ENCODE data around the gene ASPDH. TPM values are rescaled to one million over a fixed set of nuclear protein-coding genes. Genes with fewer than 3 reads are reported as not detected.

The ASPDH gene
- total RNA-seq, 1 experiment from 2014 or later = not detected

DNA sequence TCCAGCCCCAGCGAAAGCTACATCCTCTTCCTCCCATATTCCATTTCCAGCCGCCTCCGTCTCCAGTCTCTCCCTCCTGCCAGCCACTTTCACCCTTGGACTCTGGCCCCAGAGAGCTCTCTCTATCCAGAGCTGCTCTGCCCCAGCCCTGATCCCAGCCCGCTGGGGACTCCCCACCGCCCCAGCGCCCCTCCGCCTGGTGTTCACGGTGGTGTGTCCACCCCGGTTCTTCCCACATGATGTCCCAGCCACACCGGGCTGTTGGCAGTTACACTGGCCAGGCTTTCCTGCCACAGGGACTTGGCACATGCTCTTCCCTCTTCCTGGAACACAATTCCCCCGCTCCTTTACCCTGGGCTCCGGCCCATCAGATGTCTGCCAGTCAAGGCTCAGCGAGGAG, 48.7 kb downstream of the ASPDH start:
- no peaks in the 10 kb centered on the region for H3K9me3 ChIP-seq (ENCODE audit: control insufficient read depth, low read depth, low read length)
- no peak overlapping the region for H3K4me2 ChIP-seq (ENCODE audit: insufficient read depth, insufficient read length, low read length)
- no peak overlapping the region for H2BK12ac ChIP-seq (ENCODE audit: insufficient read length, low read depth, low read length)
- H2BK20ac ChIP-seq (ENCODE audit: low read depth, low read length, poor library complexity, severe bottlenecking) = no peak overlapping the region
- H4K20me1 ChIP-seq (ENCODE audit: control insufficient read depth, insufficient read depth, insufficient read length) = no peaks in the 10 kb centered on the region
- peaks cover 9 to 12% of the 10 kb centered on the region in 2 experiments for H3K4me1 Mint-ChIP-seq
- no peaks in the 10 kb centered on the region; a peak in 1 of 7 replicates for H3K36me3 Mint-ChIP-seq (ENCODE audit: insufficient read depth in 1 of 3, low read depth in 3 of 3)
- H4K91ac ChIP-seq (ENCODE audit: insufficient read length, low read depth, low read length) = no peak overlapping the region
- H3K79me2 ChIP-seq (ENCODE audit: insufficient read depth, low read length) = no peaks in the 10 kb centered on the region
- H3K27ac Mint-ChIP-seq = no peak overlapping the region
- TF ChIP-seq, protein P1, sequence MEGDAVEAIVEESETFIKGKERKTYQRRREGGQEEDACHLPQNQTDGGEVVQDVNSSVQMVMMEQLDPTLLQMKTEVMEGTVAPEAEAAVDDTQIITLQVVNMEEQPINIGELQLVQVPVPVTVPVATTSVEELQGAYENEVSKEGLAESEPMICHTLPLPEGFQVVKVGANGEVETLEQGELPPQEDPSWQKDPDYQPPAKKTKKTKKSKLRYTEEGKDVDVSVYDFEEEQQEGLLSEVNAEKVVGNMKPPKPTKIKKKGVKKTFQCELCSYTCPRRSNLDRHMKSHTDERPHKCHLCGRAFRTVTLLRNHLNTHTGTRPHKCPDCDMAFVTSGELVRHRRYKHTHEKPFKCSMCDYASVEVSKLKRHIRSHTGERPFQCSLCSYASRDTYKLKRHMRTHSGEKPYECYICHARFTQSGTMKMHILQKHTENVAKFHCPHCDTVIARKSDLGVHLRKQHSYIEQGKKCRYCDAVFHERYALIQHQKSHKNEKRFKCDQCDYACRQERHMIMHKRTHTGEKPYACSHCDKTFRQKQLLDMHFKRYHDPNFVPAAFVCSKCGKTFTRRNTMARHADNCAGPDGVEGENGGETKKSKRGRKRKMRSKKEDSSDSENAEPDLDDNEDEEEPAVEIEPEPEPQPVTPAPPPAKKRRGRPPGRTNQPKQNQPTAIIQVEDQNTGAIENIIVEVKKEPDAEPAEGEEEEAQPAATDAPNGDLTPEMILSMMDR (conservative IDR thresholded peaks at IDR 0.05) = no peak
- H3K4me3 Mint-ChIP-seq = no peak overlapping the region
- no peak overlapping the region for H2BK5ac ChIP-seq (ENCODE audit: insufficient read length, low read length)
- H3K23ac ChIP-seq (ENCODE audit: insufficient read length, low read depth, low read length) = no peak overlapping the region
- H3K23me2 ChIP-seq (ENCODE audit: insufficient read length, low read depth, low read length, poor library complexity, severe bottlenecking) = no peaks in the 10 kb centered on the region
- no peak overlapping the region for H4K5ac ChIP-seq (ENCODE audit: insufficient read length, low read depth, low read length)
- H3K56ac ChIP-seq (ENCODE audit: insufficient read length, low read depth, low read length) = no peak overlapping the region
- H3K27me3 ChIP-seq (ENCODE audit: insufficient read depth, low read length) = no peaks in the 10 kb centered on the region
- H4K8ac ChIP-seq (replicated peaks; ENCODE audit: insufficient read length, low read depth, low read length) = no peak overlapping the region
- H3K79me1 ChIP-seq (ENCODE audit: insufficient read depth, low read depth, low read length, poor library complexity, severe bottlenecking) = no peaks in the 10 kb centered on the region
- no peak overlapping the region for H3K14ac ChIP-seq (ENCODE audit: insufficient read depth, low read length)
- no peak overlapping the region for H2BK120ac ChIP-seq (ENCODE audit: low read depth, low read length, poor library complexity, severe bottlenecking)
- H3K9me3 Mint-ChIP-seq = no peaks in the 10 kb centered on the region; a peak in 1 of 5 replicates
- no peak for DNase-seq
- H3T11ph ChIP-seq (ENCODE audit: low read length) = no peak overlapping the region
- H3K4me1 ChIP-seq (ENCODE audit: insufficient read depth, low read length) = no peaks in the 10 kb centered on the region
- H3K27me3 Mint-ChIP-seq (ENCODE audit: low read depth) = peaks cover 13% of the 10 kb centered on the region
- H2AK5ac ChIP-seq (ENCODE audit: insufficient read length, low read length) = no peak overlapping the region
- H3K18ac ChIP-seq (ENCODE audit: insufficient read length, low read depth, low read length) = no peak overlapping the region
- no peak overlapping the region for H3K9ac ChIP-seq (ENCODE audit: extremely low read depth, insufficient read length, low read length)
- H3K4ac ChIP-seq (ENCODE audit: low read depth, low read length) = no peak overlapping the region
- H2BK15ac ChIP-seq (ENCODE audit: low read depth, low read length) = no peak overlapping the region
- no peak overlapping the region for H2AFZ ChIP-seq (ENCODE audit: low read length)
- no peak overlapping the region for H3K27ac ChIP-seq (ENCODE audit: insufficient read length, low read depth, low read length)
- no CpG with 5 or more reads among the region's 13 CpGs for WGBS (ENCODE audit: extremely low coverage, insufficient read length, low lambda C conversion rate)
